HG03354 (cell line): Measurements from ENCODE around the gene KANSL3.

Experiments used
- ATAC-seq: cut with Tn5 transposase; IDR thresholded peaks from one replicate; pipeline ENCODE4 v1.9.1; 2021; ENCODE audit warnings: mild to moderate bottlenecking; ENCODE audit not compliant: unreplicated experiment, poor library complexity, severe bottlenecking

Gene KANSL3

GRCh38 chr2:96616535-96616934, 21.6 kb downstream of the KANSL3 start:
- ATAC-seq: no peak

DNA sequence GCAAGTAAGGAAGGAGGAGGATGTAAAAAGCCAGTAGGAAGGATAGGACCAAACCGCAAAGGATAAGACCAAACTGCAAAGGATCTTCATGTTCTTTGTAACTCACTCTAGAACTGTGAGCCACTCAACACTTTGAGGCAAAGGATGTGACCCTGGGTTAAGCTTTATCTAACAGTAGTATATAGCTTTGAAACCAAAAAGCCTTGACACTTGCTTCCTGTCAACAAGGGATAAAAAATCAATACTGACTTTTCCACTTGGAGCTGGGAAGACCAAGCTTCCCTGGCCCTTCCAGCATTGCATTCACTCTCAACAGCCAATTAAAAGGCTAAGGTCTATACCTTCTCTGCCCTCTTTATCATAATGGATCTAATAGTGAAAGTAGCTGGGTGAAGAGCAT, 22.0 kb downstream of the KANSL3 start:
- ATAC-seq: no peak

- ATAC-seq: no peak
These were observed 29.4 kb downstream of the KANSL3 start for GRCh38 chr2:96608469-96609455.

GRCh38 chr2:96604104-96604503, 34.0 kb downstream of the KANSL3 start:
- no peak for ATAC-seq

DNA sequence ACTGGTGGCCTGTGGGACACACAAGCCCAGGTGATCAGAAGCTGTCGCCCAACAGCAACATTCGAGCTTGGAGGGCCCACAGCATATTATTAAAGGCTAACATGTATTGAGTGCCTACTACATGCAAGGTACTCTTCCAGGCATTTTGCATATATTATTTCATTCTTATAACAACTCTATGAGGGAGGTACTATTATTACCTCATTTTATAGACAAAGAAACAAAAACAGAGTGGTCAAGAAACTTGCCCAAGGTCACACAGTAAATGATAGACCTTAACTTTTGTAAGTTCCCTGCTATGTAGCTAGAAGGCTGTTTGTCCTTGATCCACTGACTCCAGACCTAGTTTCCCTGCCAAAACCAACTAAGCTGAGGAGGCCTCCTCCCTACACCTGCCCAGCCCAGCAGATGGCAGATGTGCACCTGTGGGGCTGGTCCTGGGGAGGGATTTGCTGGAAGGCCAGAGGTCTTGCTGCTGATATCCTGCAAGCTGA, 35.7 kb downstream of the KANSL3 start:
- no peak for ATAC-seq

DNA sequence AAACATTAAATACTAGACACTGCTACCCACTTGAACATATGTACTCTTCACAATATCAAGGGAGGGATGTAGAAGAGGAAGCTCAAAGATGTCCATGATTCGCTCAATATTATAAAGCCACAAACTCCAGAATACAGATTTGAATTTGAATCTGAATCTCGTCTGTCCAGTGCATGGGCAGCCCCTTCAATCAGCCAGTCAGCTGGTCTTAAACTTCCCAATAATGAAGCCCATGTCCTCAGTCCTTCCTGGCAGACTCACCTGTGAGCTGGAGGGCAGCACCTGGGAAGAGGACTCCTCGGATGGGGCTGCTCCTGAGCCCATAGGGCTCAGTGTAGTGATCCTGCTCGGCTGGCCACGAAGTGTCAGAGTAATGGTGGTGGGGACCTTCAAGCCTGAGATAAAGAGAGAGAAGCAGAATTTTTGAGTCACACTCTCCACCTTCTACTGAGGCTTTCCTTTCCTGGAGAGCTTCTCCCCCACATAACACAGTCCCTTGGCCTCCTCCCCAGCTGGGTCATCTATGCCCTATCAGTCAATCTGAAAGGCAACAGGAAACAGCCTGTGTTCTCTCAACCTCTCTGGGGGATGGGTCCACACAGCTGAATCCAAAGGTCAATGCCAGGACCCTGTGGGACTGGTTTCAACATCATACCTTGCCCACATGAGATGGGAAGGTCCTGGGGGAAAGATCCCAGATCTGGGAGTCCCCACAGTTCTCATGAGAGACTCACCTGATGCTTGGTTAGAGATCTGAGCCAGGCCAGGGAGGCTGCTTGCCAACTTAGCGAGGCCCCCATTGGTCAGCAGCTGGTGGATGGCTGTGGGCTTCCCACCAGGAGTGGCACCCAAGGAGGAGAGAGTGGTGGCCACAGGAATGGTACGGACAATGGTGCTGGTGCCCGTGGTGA, 36.5 kb downstream of the KANSL3 start:
- ATAC-seq: no peak

- no peak for ATAC-seq
These were observed 38.2 kb downstream of the KANSL3 start for GRCh38 chr2:96599941-96600340.

DNA sequence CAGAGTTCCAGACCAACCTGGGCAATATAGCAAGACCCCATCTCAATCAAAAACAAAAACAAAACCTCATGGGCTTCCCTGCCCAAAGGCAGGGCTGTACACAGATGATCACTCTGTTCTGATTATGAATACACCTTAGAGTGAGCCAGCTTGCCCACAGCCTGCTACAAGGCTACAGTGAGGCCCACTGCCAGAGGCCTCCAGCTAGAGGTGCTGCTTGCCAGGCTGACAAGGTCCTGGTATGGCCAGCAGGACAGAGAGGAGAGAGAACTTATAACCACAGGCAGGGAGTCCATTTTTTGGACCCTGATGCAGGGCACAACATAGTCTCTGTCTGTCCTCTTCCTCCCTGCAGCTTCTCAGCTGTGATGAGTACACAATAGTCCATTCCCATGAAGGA, 41.5 kb downstream of the KANSL3 start:
- no peak for ATAC-seq

DNA sequence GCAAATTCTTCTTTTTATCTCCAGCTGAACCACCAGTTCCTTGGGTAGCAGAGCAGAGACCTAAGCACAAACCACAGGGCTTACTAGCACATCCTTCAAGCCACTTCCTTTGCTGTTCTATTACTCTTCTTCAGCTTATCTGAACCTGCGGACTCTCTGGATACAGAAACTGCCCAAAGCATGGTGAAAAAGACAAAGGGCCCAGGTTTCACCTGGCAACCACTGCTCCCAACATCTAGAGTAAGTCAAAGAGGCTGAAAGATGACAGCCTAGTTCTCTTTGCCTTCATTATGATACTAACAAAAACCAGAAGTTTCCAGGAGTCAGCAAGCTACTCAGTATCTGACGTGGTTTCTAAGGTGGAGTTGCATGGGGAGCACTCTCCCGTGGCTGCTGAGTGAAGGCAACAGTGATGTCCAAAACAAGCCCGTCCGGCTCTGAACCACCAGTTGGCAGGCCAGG, 43.4 kb downstream of the KANSL3 start:
- ATAC-seq: no peak

- no peak for ATAC-seq
These were observed 43.8 kb downstream of the KANSL3 start for GRCh38 chr2:96594282-96594681.

- ATAC-seq: no peak
These were observed 46.6 kb downstream of the KANSL3 start for GRCh38 chr2:96591494-96591893.

DNA sequence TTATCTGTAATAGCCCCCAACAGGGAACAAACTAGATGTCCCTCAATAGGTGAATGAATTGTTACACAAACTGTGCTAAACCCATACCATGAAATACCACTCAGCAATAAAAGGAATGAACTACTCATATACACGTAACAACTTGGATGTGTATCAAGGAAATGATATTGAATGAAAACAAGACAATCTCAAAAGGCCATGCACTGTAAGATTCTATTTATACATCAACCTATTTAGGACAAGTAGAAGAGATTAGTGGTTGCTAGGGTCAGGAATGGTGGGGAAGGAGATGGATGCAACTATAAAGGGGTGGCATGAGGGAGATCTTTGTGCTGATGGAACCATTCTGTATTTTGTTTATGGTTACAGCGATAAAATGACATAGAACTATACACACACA, 47.1 kb downstream of the KANSL3 start:
- no peak for ATAC-seq

DNA sequence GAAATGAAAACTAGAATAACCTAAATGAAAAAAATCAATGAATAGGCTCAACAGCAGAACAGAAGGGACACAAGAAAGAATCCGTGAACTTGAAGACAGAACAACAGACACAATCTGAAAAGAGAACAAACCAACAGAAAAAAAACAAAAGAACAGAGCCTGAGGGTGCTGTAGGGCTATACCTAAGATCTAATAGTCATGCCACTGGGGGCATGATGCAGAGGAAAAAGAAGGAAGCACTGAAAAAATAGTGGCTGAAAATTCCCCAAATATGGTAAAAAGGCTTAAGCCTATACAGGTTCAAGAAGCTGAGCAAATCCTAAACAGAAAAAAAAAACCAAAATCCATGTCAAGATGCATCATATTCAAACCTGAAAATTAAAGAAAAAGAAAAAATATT, 50.3 kb downstream of the KANSL3 start:
- no peak for ATAC-seq

DNA sequence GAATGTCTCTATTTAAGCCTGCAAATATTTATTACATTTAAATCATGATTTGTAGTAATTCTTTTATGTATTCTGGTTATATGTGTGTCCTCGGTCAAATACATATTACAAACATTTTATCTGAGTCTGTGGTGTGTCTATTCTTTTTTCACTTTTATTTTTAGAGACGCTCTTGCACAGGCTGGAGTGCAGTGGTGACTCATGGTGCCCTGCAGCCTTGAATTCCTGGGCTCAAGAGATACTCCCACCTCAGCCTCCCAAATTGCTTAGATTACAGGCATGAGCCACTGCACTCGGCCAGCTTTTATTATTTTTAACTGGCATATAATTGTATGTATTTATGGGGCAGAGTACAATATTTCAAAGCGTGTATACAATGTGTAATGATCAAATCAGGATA, 54.1 kb downstream of the KANSL3 start:
- no peak for ATAC-seq

DNA sequence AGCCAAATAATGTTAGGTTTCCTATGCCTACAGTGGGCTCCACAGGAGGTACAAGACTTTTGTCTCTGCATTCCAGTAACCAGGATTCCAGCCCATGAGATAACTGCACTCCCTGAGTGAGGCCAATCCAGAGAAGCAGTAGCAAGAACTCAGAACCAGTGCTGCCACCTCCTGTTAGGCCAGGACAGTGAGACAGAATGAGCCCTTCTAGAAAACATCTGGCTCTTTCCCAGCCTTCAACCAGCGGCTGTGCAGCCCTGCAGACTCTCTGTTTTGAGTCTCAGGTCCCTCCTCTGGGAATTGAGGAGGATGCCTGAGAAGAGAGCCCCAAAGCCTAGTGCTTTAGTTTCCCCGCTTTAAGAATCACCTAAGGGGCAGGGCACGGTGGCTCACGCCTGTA, 57.3 kb downstream of the KANSL3 start:
- no peak for ATAC-seq

DNA sequence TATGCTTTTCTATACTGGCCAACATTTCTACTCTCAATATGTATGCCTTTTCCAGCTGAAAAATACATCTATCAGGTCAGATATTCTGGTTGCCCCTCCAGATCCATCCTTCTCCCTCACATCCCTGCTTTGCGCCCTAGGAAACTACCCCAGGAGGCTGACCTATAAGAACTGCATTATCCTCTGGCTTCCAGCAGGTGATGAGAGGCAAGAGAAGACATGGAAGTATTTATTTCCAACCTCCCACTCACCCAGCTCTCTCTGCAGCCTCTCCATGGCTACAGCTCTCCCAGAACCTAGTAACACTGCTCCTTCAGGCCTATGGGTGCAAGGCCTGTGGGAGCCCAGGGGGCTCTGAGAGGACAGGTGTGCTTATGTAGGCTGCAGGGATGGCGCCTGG, 58.7 kb downstream of the KANSL3 start:
- no peak for ATAC-seq

DNA sequence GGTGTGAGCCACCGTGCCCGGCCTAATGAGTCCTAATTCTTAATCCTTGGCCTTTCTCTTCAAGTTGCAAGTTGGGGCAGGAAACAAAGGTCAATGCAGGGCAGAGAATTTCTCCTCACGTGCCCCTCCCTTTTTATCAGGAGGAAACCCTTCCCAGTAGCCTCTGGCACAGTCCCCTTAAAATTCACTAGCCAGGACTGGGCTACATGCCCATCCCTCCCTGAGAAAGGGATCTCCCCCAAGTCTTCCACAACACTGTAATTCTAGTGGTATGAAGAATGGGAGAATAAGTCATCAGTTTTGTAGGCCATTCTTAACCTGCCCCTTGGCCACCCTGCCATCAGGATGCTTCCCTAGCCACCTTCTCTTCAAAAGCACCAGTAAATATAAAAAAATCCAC, 59.4 kb downstream of the KANSL3 start:
- no peak for ATAC-seq

DNA sequence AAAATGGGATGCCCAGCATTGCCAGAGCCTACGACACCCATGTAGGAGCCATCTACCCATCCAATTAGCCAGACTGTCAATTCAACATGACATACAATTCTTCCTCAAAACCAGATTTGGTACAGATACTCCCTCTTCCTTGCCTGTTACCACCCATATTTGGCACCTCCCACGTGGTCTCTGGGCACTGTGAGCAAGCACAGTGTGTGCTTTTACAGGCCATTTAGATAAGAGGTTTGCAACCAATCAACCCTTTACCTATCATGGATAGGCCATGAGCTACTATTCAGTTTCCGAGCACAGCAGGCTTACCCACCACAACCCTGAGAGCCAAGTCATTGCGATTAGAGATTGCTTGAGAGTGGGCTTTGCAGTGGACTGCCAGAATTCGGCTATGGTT, 60.6 kb downstream of the KANSL3 start:
- ATAC-seq: no peak

DNA sequence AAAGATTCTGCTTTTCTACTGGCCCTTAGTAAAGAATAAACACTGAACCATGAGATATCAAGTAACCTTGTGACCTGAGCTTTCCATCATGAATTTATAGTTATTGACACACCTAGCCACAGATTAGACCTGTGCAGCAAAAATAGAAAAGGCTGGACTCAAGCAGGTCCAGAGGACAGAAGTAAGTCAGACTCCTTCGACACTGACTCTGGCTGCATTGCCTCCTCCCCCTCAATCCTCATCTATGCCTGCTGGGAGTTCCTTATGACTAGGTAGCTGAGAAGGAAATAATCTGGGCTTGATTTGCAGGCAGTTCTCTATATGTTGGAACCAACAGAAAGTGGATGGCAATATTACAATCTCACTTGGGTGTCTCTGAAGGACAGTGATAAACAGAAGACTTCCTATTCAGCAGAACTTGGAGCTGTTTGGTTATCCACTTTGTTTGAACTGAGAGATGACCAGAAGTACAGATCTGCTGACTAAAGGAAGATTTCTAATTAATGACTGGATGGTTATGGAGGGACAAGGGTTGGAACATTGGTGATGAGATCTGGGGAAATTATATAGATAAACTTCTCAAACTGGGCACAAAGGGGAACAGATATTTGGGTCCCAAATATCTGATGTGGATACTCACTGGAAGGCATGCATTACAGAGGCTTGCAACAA, 62.2 kb downstream of the KANSL3 start:
- ATAC-seq: no peak

- ATAC-seq: no peak
These were observed 63.7 kb downstream of the KANSL3 start for GRCh38 chr2:96574364-96574763.
